Putamen (tissue), 1 donor: ENCODE data around the gene GOLGA2.

ENCODE experiments used
- DNase-seq: peaks from one replicate; pipeline ENCODE4 v3.0.0-alpha.2; 2016; ENCODE audit warnings: low spot score

Gene GOLGA2, protein sequence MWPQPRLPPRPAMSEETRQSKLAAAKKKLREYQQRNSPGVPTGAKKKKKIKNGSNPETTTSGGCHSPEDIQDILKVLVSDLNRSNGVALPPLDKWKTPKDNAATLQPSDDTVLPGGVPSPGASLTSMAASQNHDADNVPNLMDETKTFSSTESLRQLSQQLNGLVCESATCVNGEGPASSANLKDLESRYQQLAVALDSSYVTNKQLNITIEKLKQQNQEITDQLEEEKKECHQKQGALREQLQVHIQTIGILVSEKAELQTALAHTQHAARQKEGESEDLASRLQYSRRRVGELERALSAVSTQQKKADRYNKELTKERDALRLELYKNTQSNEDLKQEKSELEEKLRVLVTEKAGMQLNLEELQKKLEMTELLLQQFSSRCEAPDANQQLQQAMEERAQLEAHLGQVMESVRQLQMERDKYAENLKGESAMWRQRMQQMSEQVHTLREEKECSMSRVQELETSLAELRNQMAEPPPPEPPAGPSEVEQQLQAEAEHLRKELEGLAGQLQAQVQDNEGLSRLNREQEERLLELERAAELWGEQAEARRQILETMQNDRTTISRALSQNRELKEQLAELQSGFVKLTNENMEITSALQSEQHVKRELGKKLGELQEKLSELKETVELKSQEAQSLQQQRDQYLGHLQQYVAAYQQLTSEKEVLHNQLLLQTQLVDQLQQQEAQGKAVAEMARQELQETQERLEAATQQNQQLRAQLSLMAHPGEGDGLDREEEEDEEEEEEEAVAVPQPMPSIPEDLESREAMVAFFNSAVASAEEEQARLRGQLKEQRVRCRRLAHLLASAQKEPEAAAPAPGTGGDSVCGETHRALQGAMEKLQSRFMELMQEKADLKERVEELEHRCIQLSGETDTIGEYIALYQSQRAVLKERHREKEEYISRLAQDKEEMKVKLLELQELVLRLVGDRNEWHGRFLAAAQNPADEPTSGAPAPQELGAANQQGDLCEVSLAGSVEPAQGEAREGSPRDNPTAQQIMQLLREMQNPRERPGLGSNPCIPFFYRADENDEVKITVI

DNA sequence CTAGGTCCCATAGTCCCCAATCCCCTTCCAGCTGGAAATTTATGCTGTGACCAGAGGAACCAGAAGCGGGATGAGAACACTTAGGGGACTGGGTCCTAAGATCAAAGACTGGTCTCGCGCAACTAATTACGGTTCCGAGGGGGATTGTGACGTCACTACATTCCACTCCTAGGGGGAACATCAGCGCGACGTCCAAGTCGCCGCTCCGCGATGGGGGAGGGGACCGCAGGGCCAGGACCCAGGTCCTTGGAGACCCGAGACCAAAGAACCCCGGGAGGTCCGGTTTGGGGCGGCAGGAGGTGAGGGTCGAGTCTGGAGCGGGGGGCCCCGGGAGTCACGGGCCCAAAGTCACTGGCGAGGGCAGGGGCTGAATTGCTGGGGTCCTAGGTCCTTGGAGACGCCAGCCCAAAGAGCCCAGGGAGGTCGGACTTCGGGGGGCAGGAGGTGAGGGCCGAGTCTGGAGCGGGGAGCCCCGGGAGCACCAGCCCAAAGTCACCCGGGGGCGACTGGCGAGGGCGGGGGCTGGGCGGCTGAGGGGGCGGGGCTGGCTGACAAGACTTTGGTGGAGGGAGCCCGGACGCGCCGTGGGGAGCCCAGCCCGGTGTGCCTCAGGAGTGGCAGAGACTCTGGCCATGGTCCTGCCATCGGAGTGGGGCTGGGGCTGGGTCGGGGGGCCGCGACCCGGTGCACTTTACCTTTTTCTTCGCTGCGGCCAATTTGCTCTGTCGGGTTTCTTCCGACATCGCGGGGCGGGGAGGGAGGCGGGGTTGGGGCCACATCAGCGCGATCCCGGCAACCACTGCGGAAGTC, at the start of gene GOLGA2:
GOLGA2 (minus strand) TSS at position 810 of the 810 bp plus-strand sequence; CDS start at position 779, 31 bp downstream.
- DNase-seq, result no peak

DNA sequence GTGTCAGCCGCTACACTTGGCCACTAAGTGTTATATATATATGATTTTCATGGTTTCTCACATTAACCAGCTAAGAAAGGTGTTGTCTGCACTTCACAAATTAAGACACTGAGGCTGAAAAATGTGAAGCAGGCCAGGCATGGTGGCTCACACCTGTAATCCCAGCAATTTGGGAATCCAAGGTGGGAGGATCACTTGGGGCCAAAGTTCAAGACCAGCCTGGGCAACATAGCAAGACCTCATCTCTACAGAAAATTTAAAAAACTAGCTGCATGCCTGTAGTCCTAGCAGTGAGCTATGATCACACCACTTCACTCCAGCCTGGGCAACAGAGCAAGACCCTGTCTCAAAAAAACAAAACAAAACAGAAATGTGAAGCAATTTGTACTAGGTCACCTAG, 48.6 kb upstream of the GOLGA2 start:
- no peak for DNase-seq

DNA sequence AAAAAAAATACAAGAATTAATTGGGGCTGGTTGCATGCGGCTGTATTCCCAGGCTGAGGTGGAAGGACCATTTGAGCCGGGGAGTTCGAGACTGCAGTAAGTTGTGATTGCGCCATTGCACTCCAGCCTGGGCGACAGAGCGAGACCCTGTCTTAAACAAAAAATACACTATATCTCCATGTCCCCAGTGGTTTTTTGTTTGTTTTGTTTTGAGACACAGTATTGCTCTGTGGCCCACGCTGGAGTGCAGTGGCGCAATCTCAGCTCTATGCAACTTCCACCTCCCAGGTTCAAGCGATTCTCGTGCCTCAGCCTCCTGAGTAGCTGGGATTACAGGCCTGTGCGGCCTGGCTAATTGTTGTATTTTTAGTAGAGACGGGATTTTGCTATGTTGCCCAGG, 48.0 kb upstream of the GOLGA2 start:
- no peak for DNase-seq

DNA sequence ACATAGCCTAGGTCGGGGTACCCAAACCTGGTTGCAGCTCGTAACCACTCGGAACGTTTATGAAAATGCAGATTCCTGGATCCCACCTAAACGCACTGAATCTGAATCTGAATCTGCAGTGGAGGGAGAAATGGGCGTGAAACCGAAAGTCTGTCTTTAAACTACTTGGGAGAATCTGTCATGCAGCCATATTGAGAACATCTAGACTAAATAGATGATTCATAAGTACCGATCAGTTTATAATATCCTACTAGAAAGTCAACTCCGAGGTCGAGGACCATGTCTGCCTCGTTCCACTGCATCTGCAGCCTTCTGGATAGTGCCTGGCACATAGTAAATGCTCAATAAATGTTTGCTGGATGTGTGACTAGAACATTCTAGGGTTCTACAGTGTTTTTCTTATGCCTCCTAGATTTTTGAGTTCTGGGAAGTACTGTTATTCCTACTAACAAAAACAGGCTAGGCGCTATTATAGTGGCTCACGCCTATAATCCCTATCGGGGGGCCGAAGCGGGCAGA, 47.5 kb upstream of the GOLGA2 start:
- DNase-seq, result no peak

DNA sequence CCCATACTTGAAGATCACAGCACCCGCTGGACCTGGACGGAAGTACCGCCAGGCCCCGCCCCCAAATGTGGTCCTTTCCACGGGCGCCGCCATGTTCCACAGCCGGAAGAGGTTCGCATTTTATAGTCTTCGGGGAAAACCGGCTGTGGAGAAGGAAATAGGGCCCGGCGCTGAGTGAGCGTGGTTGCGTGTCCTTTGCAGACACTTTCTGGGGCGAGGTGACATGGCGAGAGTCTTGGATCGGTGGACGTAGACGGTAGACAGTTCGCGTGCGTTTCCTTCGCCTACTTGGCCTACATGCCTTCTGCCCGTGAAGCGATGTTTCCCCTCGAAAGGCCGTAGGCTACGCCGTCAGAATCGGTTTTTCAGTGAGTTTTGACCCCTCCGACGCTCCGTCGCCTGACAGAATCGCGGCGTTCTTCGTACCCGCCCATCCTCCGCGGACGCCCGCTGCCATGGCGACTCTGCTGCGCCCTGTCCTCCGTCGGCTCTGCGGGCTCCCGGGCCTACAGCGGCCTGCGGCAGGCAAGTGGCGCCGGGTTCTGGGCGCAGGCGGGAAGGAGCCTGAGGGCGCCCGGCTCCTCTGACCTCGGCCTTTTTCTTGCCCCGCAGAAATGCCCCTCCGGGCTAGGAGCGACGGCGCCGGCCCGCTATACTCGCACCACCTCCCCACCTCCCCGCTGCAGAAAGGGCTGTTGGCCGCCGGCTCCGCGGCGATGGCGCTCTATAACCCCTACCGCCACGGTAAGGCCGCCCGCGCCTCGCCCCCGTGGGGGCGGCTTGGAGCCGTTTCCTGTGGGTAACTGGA, 46.8 kb upstream of the GOLGA2 start, which contains the start of the genes COQ4 and TRUB2:
COQ4 (plus strand) TSS at position 436 of the 808 bp plus-strand sequence; CDS start at position 456, 20 bp downstream.
TRUB2 (minus strand) TSS at position 44 of the 808 bp plus-strand sequence; CDS start at position 5, 39 bp downstream.
- DNase-seq, result peak; percentile 96

DNA sequence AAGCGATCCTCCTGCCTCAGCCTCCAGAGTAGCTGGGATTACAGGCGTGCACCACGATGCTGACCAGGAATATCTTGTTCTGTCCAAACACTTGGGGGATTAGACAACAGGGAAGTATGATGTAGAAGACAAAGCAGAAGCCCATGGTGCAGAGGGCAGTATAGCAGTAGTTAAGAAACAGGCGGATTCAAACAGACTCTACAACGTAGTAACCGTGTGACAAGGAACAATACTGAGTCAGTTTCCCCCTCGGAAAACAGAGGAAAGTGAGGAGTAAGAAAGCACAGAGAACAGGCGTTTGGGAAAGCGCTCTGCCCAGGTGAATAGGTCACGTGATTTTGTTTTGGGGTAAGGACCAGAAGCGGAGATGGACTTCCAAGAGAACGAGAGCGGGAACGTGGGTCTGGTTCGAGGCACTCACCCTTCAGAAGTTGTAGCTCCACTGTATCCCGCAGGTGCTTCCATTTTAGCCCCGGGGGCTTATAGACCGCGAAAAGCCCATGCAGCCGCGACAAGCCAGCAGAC, 46.1 kb upstream of the GOLGA2 start:
- no peak for DNase-seq

DNA sequence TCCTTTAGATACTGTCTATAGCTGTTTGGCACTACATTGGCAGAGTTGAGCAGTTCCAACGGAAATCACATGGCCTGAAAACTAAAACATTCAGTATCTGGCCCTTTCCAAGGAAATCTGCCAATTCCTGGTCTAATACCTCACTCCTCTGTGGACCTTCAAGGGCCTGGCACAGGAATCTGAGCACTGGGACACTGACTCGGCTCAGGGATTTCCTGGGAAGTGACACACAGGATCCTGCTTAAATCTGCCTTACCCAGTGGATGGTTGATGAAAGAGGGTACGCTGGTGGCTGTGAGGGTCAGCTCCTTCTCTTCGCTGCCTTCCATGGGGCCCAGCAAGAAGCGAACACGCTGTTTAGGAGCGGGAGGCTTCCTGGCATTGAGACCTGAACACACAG, 45.5 kb upstream of the GOLGA2 start:
- DNase-seq, result no peak

DNA sequence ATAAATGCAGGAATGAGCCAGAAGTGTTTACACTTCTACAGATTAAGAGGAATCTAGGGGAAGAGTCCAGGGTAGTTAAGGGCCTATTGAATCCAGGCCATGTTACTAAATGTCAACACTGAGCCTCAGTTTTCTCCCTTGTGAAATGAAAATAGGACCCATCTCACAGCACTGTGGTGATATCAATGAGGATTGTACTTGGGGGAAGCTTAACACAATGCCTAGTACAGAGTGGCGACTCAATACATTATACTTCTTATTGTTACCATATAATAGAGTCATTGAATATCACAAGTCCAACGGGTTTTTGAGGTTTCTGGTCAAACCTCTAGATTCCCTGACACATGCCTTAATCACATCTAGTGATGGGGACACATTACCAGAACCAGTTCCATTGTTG, 41.8 kb upstream of the GOLGA2 start:
- DNase-seq, result no peak

DNA sequence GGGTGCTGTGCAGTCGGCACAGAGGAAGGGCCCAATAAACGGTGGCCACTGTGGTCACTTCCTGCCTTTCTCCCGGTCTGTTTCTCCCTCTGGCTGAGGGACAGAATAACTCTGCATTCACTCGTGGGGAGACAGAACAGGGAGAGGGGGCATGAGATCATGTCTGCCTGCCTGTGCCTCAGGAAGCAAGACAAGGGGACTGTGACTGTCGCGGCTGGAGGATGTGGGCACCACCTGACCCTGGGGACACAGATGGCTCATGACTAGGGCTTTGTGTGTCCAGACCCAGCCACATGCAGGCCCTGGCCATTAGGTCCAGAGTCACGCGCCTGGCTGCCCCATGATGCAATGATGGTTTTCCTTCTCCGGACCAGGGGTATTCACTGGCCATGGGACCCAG, 40.6 kb upstream of the GOLGA2 start:
- DNase-seq, result peak; percentile 97

DNA sequence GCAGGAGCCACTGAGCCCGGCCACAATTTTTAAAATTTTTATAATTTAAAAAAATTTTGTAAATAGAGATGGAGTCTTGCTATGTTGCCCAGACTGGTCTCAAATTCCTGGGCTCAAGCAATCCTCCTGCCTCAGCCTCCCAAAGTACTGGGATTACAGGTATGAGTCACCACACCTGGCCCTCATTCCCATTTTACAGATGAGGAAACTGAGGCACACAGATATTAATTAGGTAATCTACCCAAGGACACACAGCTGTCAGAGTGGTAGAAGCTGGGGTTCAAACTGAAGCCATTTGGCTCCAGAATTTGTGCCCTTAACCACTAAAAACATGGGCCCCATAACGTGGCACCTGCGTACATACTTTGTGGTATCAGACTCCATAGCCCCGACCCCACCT, 38.9 kb upstream of the GOLGA2 start:
- DNase-seq, result no peak

DNA sequence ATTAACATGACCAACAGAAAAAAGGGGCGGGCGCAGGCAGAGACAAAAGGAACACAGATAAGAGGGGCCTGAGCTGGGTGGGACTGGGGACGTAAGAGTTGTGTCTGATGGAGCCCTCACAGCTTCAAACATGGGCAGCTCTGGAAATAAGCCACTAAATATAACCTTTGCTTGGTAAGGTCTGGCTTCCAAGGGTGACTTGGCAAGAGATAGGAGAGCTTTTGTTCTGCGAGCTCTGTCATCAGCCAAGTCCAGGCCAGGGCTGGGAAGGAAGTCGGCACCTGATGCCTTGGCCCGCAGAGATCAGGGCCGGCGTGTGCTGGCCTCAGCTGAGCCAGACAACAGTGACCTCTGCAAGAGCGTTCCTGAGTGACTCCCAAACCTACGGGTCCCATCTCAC, 34.7 kb upstream of the GOLGA2 start:
- no peak for DNase-seq

DNA sequence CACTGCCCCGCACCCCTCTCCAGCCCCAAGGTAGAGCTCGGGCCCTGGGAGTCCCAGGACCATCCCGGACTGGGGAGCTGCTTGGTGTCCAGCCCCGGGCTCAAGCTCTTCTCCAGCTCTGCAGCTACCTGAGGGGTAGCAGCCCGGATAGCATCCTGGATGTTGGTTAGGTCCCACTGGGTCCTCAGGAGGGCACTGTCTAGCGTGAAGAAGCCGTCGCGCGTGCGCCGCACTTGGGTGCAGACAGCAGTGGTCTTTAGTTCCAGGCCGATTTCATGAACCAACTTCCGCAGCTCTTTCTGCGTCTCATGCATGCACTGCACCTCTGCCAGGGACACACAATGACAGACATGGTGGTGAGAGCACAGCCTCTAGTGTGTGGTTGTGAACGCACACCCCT, 33.7 kb upstream of the GOLGA2 start:
- DNase-seq, result no peak

DNA sequence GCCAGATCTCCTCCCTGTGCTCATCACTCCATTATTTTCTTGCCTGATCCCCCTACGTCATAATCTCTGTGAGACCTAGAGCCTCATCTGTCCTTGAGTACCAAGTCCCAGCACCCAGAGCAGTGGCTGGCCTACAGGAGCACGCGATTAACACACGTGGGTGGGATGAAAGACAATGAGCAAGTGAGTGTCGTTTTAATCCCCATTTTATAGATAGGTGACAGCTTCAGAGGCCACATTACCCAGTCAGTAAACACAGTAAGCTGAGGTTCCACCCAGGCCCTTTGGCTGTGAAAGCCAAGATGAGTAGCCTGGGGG, 29.1 kb upstream of the GOLGA2 start:
- DNase-seq, result no peak

DNA sequence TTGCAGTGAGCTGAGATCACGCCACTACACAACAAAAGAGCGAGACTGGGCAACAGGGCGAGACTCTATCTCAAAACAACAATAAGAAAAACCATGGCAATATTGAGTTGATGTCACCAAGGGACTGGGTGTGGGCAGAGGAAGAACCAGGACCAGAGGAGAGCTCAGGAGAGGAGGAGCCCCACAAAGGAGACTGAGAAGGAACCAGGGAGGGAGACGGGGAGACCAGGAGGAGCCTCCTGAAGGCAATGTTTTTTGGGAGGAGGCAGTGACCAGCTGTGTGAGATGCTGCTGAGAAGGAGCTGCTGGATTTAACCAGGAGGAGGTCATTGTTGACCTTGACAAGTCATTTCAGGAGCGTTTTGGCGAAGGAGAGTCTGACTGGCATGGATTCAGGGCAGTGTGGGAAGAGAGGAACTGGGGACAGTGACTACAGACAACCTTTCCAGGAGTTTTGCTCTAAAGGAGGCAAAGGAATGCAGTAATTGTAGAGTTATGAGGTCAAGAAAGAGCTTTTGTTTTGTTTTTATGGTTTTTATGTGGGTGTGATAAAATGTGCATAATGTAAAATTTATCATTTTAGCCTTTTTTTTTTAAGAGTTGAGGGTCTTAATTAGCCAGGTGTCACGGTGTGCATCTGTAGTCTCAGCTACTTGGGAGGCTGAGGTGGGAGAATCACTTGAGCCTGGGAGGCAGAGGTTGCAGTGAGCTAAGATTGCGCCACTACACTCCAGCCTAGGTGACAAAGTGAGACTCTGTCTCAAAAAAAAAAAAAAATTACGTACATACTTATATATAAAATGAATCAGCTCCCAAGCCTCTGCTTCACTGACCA, 28.5 kb upstream of the GOLGA2 start:
- DNase-seq, result no peak

DNA sequence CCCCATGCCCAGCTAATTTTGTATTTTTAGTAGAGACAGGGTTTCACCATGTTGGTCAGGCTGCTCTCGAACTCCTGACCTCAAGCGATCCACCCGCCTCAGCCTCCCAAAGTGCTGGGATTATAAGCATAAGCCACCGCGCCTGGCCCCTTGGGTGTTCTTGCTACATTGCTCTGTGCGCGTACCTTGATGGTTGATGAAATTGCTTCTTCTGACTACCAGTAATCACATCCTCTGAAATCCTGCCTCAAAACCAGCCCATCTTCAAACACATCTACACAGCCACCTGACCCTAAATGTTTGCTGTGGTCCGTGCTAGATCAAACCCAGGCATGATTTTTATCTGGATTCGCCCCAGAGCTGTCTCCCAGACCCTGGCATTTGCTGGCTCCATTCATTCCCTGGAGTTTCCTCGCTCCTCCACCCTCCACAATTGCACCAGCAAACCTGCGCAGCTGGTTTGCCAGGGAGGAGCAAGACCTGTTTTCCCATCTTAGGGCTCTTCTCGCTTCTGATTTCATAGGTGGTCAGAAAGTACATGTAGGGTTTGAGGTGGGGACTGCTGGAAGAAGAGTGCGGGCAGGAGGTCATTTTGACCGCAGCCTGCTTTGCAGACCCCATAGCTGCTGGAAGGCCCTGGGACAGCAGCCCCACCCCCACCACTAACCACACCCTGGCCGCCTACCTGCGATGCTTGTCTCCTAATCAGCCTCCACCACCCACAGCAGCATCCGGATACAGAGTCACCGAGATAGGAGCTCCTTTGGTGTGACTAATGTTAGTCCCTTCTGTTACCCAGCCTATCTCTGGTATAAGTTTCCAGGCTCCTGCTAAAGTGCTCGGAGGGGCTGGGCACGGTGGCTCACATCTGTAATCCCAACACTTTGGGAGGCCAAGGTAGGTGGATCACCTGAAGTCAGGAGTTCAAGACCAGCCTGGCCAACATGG, 23.0 kb upstream of the GOLGA2 start:
- DNase-seq, result no peak

DNA sequence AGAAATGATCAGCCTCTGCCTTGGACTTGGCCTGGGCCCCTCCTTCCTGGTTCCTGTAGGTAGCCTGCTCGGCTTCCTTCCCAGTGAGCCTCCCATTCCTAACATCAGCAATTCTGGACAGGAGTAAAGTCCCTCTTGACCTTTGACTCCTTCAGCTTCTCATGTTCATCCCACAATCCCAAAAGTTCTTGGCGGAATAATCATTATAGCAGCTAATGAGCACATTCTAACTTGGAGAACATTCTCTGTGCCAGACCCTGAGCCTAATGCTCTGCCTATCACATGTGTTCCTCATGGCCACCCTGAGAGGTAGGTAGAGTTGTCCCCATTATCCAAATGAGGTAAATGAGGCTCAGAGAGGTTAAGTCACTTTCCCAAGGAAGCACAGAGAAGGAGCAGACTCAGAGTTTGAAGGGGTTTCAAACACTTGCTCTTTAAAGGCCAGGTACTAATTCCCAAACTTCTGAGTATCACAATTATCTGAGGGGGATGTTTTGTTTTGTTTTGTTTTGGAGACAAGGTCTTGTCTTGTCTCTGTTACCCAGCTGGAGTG, 21.5 kb upstream of the GOLGA2 start:
- DNase-seq, result no peak

DNA sequence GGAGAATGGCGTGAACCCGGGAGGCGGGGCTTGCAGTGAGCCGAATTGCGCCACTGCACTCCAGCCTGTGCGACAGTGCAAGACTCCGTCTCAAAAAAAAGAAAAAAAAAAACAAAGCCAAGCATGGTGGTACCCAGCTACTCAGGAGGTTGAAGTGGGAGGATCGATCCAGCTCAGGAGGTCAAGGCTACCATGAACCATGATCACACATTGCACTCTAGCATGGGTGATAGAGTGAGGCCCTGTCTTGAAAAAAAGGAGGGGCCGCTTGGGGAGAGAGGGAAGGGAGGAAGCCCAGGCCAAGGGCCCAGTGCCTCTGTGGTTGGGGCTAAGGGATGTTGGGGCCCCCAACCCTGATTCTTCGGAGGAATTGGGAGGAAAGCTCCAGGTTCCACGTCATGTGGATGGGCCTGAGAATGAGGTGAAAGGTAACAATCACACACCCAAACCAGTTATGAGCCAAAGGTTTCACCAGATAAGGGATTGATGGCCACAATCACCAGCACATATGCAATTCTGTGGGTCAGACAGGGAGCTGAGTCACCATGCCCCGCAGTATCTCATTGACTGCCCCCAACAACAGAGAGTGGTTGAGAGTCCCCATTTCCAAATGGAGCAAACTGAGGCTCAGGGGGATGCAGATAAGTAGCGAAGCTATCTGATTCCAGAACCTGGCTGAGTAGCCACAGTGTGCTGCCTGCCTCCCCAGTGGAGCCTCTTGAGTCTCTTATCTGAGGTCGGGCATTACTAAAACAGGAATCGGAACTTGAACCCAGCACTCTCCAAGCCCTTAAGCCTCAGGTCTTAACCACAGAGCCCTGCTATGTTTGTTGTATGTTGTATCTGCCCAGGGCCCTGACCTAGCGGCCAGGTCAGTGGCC, 20.8 kb upstream of the GOLGA2 start:
- no peak for DNase-seq
